ENCODE measurements around the gene CLMP.
"Not testable (repeated sequence)": the region's sequence is repeated elsewhere in the genome, so short reads cannot be mapped to it uniquely, and the experiment has no call there.

CLMP gene

GRCh38 chr11:123168241-123168640 lies 26.8 kb downstream of the CLMP start:
- no peak for DNase-seq (ENCODE audit: low read depth)

GRCh38 chr11:123166071-123166559 lies 28.9 kb downstream of the CLMP start:
- no peak for DNase-seq (ENCODE audit: low read depth)

GRCh38 chr11:123164732-123165450 lies 30.2 kb downstream of the CLMP start:
- no peak for DNase-seq (ENCODE audit: low read depth)

- no peak for DNase-seq (ENCODE audit: low read depth)
Measured at GRCh38 chr11:123163621-123164020, 31.4 kb downstream of the CLMP start.

GRCh38 chr11:123161376-123162030 lies 33.5 kb downstream of the CLMP start:
- DNase-seq (ENCODE audit: low read depth) = no peak

GRCh38 chr11:123159183-123159857 lies 35.7 kb downstream of the CLMP start:
- no peak for DNase-seq (ENCODE audit: low read depth)

GRCh38 chr11:123158033-123159003 lies 36.7 kb downstream of the CLMP start:
- DNase-seq (ENCODE audit: low read depth) = no peak

GRCh38 chr11:123152951-123153350 lies 42.1 kb downstream of the CLMP start:
- DNase-seq (ENCODE audit: low read depth) = no peak

GRCh38 chr11:123152346-123152745 lies 42.7 kb downstream of the CLMP start:
- DNase-seq (ENCODE audit: low read depth) = not testable (repeated sequence)

GRCh38 chr11:123151796-123152195 lies 43.3 kb downstream of the CLMP start:
- no peak for DNase-seq (ENCODE audit: low read depth)

- no peak for DNase-seq (ENCODE audit: low read depth)
Measured at GRCh38 chr11:123151366-123151765, 43.7 kb downstream of the CLMP start.

- no peak for DNase-seq (ENCODE audit: low read depth)
Measured at GRCh38 chr11:123150882-123151281, 44.2 kb downstream of the CLMP start.

- no peak for DNase-seq (ENCODE audit: low read depth)
Measured at GRCh38 chr11:123148965-123149364, 46.1 kb downstream of the CLMP start.

GRCh38 chr11:123145661-123146060 lies 49.4 kb downstream of the CLMP start:
- DNase-seq (ENCODE audit: low read depth) = no peak

GRCh38 chr11:123145220-123145619 lies 49.8 kb downstream of the CLMP start:
- DNase-seq (ENCODE audit: low read depth) = no peak

GRCh38 chr11:123144707-123145106 lies 50.3 kb downstream of the CLMP start:
- DNase-seq (ENCODE audit: low read depth) = no peak

GRCh38 chr11:123143921-123144320 lies 51.1 kb downstream of the CLMP start:
- DNase-seq (ENCODE audit: low read depth) = no peak

GRCh38 chr11:123143476-123143875 lies 51.6 kb downstream of the CLMP start:
- DNase-seq (ENCODE audit: low read depth) = no peak

GRCh38 chr11:123139206-123139605 lies 55.8 kb downstream of the CLMP start:
- DNase-seq (ENCODE audit: low read depth) = no peak

GRCh38 chr11:123137431-123138224 lies 57.4 kb downstream of the CLMP start:
- no peak for DNase-seq (ENCODE audit: low read depth)

GRCh38 chr11:123135863-123136446 lies 59.1 kb downstream of the CLMP start:
- DNase-seq (ENCODE audit: low read depth) = no peak

All from stimulated activated CD8-positive, alpha-beta memory T cell treated with anti-CD3 and anti-CD28 coated beads, Interleukin-12 subunit alpha, Interleukin-12 subunit beta, amount 100 ng/mL, for 4 hours (primary cell).